HG03095 (cell line): ENCODE results near the gene NPAS3.

ENCODE experiments used
- ATAC-seq: cut with Tn5 transposase; IDR thresholded peaks from one replicate; pipeline ENCODE4 v1.9.1; 2021; ENCODE audit warnings: moderate library complexity; ENCODE audit not compliant: unreplicated experiment

Gene NPAS3

DNA sequence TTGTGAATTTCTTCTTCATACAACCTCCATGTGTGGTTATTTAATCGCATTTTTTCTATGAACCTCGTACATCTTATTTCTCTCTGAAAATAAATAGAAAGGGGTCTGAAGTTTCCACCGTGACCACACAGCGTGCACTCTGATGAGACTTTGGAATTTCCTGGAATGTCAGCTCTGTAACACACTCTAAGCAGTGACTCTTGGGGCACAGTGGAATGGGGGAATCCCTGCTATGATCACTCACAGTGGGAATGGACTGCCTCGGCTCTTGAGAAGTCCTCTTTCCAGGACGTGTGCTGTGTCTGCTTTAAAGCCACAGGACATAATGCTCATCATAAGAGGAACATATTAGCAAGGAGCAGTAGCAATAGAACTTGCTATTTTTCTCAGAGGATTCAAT is 596.0 kb downstream of the NPAS3 start:
- ATAC-seq = no peak

DNA sequence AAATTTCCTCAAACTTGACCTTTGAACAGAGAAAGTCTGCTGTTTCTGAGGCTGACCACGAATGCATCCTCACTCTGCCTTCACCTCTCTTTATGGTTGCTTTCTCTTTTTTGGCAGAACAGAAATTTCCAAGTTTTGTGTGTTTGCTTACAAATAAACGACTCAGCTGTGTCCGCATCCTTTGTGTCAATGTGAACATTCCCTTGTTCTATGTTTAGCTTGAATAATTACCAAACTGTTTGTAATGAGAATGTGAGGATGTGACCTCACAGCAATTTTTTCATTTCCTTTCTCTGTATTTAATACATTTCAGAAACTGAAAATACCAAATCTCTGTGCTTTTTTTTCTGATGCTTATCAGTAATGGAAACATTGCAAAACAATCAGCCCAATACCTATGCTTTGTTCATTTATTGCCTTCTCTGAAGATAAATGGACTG is 601.3 kb downstream of the NPAS3 start:
- ATAC-seq = no peak

DNA sequence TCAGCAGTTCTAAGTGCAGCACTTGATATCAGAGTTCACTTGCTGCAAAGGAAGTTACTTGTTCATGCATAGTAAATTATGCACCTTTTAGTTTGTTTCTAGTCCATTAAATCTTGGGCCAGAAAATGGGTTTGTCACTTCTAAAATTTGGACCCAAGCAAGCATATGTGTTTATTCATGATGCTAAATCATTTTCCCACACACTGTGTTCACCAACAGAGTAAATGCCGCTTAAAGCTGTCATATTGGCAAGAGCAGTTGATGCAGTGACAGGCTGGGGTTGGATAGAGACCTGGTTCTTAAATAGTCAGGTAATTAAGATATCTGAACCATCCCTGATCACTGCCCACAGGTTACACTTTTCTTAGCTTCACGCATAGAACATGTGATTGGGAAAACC is 602.5 kb downstream of the NPAS3 start:
- no peak for ATAC-seq

DNA sequence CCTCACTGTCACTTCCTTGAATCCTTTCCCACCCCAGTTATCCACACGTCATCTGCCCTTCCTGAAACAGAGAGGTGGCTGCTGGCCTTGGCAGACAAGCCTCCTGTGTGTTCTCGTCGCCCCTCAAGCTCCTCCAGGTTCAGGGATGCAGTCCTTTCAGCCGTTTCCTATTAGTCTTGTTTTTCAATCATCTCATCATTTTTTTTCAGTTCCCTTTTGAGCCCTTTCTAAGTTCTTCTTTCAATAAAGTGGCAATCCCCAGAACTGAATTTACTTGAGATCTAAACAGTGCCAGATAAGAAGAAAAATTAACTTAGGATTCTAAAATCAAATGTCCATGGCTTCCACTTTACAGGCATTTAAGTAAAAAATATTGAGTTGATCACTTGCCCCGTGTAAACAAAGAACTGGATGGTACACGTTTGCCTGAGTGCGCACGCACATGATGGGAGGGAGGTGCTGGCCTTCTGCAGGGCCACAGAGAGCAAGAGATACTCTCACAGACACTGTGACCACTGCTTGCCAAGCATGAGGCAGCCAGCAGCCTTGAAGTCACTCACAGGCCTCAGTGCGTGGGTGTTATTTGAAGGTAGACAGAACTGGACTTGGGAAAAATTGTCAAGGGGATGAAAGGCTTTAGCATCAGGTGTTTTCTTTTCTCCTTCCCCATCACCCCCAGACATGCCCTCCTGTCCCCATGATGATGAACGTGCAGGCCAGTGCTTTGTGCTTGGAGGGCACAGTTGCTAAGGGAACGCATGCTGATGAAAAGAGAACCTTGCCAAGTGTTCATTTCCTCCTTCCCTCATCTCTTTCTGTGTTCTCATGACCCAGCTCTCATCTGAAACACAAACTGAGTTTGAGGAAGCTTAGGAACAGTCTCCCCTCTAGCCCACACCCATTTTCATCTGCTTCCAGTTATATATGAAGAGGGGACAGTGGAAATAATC is 603.9 kb downstream of the NPAS3 start:
- no peak for ATAC-seq

DNA sequence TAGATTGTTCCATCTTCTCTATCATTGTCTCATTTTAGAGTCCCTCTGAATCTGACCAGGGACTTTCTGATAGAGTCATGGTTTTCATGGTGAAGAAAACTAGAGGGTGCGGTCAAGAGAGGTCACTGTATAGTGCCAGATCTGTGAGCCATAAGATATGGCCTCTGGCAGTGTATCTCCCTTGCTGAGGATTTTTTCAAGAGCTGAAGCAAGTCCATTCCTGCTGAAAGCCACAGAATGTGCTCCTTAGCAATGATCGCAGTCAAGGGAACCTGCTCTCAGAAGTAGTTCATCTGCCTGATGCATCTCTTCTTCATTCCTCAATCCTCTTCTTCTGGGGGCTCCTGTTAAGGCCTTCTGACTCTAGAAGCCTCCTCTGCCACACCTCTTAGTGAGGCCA is 607.0 kb downstream of the NPAS3 start:
- no peak for ATAC-seq

GRCh38 chr14:33548606-33549005 is 609.9 kb downstream of the NPAS3 start:
- ATAC-seq = no peak

- no peak for ATAC-seq
Observed at GRCh38 chr14:33551963-33552362, 613.3 kb downstream of the NPAS3 start.

DNA sequence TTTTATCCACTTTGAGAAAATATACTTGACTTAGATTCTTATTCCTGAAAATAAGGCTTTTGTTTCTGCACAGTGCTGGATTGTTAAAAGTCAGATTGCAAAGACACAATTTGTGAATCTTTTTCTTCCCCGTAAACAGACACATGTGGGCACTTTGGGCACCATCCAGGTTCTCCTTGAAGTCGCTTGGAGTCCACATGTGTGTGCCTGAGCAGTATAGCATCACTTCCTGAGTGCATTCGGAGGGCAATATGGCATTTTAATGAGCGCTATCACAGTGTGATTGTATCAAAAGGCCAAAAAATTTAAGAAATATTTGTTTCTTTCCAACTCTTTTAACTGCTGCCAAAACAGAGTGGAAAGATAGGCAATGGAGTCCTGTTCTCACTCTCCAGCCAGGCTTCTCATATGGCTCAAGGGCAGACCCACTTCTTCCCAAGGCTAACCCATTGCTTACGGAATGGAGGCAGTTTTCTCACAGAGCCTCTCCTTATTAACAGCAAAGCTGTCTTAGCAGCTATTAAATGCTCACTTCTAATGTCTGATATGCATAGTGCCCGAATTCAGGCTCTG is 615.1 kb downstream of the NPAS3 start:
- ATAC-seq = no peak

GRCh38 chr14:33554988-33555387 is 616.3 kb downstream of the NPAS3 start:
- ATAC-seq = no peak

DNA sequence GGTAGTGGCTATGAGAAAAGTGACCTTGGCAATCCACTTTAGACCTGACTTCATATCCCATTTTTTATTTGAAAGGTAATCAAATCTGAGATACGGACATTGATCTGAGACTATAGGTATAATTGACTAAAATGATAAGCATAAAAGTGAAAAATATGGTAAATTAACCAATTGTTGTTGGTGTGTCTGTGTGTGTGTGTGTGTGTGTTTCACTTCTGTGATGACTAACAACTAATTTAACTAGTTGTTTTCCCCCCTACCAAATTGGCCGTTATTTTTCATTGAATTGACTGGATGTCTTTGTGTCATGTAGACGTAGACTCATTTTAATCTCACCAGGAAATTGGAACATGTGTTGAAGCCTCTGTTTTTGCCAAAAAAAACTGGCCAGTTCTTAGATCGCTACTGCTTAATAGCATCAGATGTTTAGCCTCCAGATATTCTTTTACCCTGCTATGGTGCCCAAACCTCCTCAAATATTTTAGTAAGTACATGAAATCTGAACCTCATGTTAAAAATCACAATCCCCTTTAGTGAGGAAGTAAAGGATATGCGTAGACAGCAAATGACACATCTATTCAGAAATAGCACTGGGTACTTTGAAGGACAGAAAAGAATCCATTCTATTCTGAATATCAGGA is 617.2 kb downstream of the NPAS3 start:
- ATAC-seq = no peak

- ATAC-seq = no peak
Observed at GRCh38 chr14:33556382-33557121, 617.9 kb downstream of the NPAS3 start.

GRCh38 chr14:33560718-33561431 is 622.2 kb downstream of the NPAS3 start:
- ATAC-seq = no peak

DNA sequence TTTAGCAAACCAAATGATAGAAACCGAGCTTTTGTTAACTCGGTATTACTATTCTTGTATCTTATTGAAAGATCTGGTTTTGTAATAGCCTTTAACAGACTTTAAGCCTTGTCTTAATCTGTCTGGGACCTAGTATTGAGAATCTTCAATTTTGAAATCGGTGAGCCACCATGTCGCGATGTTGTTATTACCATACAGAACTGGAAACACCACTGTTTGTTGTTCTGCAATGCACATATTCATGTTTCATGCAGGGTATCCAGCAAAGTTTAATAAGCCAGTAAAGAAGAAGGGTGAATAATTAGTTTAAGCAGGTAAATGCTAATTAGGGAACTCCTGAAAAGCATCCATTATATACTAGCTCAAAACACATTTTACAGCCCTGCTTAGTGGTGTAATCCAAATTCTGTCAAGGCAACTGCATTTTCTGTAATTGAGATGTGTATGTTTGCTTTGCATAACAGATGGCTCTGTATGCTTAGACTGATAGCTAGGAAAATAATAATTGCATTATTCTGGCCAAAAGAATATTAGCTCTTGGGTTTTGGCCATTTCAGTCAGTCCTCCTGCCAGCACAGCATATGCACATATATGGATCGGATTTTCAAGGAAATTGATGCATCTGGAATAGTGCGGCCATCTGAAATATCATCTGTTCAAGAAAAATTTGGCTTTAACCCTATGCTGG is 623.0 kb downstream of the NPAS3 start:
- no peak for ATAC-seq

- ATAC-seq = no peak
Observed at GRCh38 chr14:33563191-33563900, 624.7 kb downstream of the NPAS3 start.

DNA sequence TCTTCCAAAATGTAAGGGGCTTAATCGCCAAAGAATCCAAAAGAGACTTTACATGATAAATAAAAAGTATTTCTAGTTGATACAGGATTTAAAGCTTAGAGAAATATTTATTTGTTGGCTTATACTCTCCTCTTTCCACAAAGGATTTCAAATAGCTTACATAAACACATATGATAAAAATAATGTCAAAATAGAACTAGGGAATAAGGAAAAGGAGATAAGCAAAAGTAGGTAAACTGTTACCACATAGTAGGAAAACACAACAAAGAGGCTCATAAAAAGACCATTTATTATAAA is 625.2 kb downstream of the NPAS3 start:
- ATAC-seq = no peak

DNA sequence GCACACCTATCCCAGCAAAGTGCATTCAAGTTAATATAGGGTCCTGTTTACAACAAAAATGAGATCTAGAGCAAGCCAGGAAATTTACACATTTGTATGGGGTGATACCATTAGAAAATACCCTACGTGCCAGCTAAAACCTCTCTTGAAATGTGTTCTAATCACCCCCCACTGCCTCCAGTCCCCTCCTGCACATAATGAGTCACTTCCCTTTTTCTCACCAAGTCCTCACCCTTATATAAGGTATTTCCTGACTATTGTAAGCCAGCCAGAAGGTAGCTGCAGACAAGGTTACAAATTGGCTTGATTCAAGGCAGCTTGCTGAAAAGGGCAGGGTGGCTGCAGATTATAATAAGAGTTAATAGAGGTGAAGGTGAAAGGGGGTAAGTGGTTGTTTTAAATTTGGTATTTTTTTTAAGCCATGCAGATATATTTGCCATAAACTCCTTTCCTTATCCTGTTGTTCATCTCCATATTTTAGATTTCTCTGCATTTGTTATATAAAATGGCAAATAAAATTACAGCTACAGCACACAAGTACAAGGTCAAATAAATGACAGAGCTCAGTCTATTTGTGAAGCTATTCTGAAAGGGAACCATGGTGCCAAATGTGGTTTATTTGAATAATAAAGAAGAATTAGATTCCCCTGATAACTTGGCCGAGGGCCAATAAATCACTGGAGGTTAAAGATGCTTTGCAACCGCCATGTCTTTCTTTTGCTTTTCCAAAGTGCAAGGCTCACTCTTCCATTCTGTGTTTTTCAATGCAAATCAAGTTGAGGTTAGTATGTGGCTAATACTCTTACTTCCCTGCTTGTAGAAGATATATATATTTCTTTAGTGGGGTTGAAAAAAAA is 626.3 kb downstream of the NPAS3 start:
- ATAC-seq = peak; percentile 57

- no peak for ATAC-seq
Observed at GRCh38 chr14:33566082-33566481, 627.4 kb downstream of the NPAS3 start.

GRCh38 chr14:33567023-33567728 is 628.5 kb downstream of the NPAS3 start:
- ATAC-seq = no peak
